Body of pancreas (tissue), 4 donors: ENCODE measurements around the gene COQ4.

Source experiments
- CTCF ChIP-seq, 7 experiments: fragments of 450-650 bp in 4 of 7; fragments of 200-600 bp in 3 of 7; sonication (generic) in 3 of 7; IDR thresholded peaks; one replicate each; pipeline ENCODE4 v1.5.1; 2016 to 2019; ENCODE audit warnings: antibody characterized with exemption in 7 of 7
- POLR2A ChIP-seq, 3 donors: fragments of 450-650 bp; IDR thresholded peaks; one replicate each; pipeline ENCODE4 v1.6.1; 2016; ENCODE audit warnings: antibody characterized with exemption in 3 of 3, mild to moderate bottlenecking in 2 of 3

DNA sequence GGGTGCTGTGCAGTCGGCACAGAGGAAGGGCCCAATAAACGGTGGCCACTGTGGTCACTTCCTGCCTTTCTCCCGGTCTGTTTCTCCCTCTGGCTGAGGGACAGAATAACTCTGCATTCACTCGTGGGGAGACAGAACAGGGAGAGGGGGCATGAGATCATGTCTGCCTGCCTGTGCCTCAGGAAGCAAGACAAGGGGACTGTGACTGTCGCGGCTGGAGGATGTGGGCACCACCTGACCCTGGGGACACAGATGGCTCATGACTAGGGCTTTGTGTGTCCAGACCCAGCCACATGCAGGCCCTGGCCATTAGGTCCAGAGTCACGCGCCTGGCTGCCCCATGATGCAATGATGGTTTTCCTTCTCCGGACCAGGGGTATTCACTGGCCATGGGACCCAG is 6.2 kb upstream of the COQ4 start:
- TF ChIP-seq CTCF (IDR thresholded peaks at IDR 0.05) = no peak
- TF ChIP-seq POLR2A (IDR thresholded peaks at IDR 0.05) = no peak
